ENCODE data around the gene CYP2E1.
"Not testable (repeated sequence)": the region's sequence is repeated elsewhere in the genome, so short reads cannot be mapped to it uniquely, and the experiment has no call there.

The CYP2E1 gene

DNA sequence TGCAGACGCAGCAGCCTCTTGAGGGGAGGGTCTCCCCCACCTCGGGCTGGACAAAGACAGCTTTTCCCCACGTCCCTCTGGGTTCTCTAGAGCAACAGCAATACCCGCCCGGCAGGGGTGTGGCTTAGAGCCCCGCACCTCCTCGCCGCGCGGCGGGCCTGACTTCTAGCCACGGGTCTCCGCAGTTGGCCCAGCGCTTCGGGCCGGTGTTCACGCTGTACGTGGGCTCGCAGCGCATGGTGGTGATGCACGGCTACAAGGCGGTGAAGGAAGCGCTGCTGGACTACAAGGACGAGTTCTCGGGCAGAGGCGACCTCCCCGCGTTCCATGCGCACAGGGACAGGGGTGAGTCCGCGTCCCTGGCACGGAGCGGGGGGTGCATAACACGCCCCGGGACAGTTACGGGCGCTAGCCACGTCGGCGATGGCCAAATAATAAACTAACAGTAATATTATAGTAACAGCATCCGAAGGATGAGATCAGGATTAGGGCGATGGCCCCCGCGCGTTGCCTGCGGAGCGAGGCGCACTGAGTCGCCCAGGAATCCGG is 1.2 kb downstream of the CYP2E1 start:
- no peak for DNase-seq (ENCODE audit: low read depth, low spot score)

DNA sequence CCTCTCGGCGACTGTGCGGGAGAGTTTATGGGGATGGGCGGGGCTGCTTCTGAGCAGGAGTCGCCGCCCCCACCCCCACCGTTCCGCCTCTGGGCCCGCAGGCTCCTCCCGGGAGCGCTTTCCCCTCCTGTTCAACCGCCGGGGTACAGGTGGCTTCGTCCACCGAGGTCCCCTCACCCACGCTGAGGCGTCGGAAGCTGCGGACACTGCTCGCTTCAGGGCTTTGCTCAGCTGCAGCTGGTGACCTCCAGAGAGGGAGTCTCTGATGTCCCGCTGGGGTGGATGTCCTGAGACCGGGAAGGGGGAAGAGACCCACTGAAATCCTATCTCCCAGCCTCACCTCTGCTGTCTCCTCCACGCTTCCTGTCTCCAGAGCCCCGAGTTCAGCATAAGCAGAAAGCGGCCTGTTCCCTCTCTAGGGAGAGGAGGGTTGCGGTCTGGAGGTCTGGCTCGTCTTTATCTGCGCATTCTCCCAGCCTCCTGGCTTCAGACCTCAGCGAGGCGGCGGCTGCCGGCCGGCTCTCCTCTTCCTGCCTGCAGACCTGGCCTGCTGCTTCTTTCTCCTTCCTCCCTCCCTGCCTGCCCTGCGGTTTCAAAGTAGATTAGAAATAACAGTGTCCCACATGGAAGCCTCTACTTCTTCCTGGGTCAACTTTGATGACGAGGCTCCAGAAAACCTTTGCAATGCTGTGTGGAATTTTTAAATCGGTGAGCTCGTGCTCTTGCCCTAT is 1.8 kb downstream of the CYP2E1 start:
- DNase-seq (ENCODE audit: low read depth, low spot score): no peak

DNA sequence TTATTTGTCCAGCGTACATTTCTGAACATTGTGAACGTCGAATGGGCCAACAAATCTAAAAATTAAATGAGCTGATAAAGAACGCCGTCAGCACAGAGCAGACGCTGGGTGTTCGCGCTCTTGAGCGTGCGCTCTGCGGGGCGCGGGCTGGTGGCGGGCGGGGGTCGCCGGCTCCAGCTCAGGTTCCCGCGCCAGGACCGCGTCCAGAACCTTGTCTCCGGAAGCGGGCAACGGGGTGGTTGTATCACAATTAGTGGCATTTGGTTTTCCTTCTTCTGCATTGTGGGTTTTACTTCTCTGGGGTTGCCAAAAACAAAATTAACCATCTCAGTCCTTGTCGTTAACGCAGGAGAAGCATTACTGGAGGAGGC is 2.4 kb downstream of the CYP2E1 start:
- DNase-seq (ENCODE audit: low read depth, low spot score): no peak

DNA sequence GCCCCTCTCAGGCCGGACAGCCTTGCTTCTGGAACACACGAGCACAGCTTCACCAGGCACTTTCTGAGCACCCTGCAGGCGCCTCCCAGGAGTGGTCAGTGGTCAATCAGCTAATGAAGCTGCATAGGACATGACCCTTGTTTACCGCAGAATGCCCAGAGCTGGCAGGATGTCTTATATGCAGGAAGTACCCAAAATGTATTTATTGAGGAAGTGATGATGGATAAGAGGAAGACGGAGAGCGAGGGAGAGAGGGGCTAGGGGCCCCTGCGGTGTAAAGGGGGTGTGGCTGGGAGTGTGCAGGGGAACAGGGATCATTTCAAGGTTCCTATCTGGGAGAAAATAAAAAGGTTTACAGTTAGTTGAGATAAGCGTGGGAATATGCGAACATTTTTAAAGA is 3.3 kb downstream of the CYP2E1 start:
- DNase-seq (ENCODE audit: low read depth, low spot score): no peak

DNA sequence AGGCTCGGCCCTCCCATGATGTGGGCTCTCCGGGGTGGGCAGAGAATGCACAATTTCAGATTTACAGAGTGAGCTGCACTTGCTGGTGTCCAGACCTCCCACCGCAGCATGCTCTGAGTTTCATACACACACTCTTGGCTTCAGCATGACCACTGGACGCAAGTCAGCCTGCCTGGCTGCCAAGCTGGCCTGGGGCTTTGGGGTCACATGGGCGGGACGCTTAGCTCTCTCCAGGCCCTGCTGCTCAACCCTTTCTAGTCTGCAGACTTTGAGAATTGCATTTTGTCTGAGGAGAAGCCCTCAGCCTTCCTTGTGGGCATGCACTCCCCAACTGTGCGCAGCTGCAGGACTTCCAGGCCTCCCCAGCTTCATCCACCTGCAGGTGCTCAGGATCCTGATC is 5.7 kb downstream of the CYP2E1 start:
- DNase-seq (ENCODE audit: low read depth, low spot score): no peak

DNA sequence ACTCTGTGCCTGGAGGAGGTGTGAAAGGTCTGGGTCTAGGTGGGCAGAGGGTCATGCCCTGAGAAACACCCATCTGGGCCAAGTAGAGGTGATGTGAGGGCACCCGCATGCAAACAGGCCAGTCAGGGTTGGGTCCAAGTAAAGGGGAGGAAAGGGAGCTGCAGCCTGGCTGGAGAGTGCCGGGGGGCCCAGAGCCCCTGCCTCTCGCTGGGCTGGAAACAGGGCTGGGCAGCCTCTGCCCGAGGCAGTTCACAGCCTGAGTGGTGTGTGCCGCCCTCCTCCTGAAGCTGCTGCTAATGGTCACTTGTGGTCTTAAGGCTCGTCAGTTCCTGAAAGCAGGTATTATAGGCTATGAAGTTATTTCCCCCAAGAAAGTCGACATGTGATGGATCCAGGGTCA is 7.3 kb downstream of the CYP2E1 start:
- DNase-seq (ENCODE audit: low read depth, low spot score): no peak

DNA sequence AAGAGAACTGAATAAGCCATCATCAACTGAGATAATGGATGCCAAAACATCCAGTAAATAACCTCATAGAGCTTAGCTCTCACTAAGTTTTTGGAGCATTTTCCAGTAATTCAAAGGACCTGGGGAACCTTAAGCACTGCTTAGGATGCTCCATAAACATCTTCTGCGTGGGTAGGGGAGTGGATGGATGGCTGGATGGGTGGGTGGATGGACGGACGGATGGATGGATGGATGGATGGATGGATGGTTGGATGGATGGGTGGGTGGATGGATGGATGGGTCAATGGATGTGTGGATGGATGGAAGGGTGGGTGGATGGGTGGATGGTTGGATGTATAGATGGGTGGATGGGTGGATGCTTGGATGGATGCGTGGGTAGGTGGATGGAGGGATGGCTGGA is 9.0 kb downstream of the CYP2E1 start:
- no peak for DNase-seq (ENCODE audit: low read depth, low spot score)

DNA sequence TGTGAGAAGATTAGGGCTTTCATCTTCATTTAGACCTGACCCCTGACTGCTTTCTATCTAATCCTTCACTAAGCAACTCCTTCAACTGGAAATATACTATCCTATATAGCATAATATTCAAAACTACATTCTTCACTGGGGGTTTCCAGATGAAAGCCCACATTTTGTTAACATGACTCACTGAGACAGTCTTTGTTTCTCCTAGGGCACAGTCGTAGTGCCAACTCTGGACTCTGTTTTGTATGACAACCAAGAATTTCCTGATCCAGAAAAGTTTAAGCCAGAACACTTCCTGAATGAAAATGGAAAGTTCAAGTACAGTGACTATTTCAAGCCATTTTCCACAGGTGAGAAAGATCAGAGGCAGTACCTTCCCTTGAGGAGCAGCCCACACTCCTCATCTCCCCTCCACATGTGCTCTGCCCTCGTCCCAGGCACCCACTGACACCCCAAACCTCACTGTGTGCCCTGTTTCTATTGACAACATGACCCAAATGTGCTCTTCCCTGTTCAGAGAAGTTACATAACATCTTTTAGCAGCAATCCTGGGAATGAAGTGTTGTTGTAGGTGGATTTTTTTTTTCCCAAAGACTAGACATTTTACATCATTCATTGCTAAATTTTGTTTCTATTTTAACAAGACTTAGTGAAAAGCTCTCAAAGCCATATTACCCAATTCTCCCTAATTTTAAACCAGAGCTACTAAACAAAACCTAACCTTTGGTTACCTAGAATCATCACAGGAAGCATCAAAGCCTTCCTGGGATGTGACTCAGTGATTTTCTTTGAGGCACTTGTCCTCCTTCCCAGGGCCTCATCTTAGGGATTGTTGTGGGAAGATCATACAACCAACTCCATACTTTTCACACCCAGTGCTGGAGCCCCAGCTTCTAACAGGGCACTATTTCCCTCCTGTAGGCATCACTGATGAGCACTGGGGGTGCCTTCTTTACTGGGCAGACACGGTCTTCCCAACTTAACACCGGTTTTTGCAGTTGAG is 10.7 kb downstream of the CYP2E1 start:
- DNase-seq (ENCODE audit: low read depth, low spot score): no peak

DNA sequence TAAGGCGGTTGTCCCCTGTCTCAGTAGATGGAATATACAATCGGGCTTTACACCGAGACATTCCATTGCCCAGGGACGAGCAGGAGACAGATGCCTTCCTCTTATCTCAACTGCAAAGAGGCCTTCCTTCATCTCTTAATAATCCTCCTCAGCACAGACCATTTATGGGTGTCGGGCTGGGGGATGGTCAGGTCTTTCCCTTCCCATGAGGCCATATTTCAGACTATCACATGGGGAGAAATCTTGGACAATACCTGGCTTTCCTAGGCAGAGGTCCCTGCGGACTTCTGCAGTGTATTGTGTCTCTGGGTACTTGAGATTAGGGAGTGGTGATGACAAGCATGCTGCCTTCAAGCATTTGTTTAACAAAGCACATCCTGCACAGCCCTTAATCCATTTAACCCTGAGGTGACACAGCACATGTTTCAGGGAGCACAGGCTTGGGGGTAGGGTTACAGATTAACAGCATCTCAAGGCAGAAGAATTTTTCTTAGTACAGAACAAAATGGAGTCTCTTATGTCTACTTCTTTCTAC is 14.3 kb downstream of the CYP2E1 start:
- not testable (repeated sequence) for DNase-seq (ENCODE audit: low read depth, low spot score)

DNA sequence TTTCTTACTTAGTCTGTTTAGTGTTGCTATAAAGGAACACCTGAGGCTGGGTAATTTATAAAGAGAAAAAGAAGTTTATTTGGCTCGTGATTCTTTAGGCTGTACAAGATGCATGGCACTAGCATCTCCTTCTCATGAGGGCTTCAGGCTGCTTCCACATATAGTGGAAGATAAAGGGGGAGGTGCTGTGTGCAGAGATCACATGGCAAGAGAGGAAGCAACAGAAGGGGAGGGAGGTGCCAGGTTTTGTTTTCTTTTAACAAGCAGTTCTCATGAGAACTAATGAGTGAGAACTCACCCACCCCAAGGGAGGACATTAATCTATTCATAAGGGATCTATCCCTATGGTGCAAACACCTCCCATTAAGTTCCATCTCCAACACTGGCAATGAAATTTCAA is 17.3 kb downstream of the CYP2E1 start:
- no peak for DNase-seq (ENCODE audit: low read depth, low spot score)

DNA sequence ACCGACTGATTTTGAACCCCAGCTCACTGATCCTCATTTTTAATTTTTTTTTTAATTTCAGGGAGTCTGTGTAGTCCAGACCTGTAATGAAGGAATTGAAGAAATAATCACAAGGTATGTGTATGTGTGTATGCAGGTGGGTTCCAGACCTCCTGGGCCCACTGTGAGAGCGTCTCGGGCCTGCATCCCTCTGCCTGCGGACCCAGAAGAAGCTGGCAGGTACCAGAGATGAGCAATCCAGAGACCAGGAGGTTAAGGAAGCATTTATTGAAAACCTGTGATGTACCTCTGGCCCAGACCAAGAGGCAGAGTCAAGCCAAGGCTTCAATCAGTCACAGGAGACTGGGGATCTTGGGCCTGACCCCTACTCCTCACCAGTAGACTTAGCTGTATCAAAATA is 27.4 kb downstream of the CYP2E1 start:
- DNase-seq (ENCODE audit: low read depth, low spot score): no peak

DNA sequence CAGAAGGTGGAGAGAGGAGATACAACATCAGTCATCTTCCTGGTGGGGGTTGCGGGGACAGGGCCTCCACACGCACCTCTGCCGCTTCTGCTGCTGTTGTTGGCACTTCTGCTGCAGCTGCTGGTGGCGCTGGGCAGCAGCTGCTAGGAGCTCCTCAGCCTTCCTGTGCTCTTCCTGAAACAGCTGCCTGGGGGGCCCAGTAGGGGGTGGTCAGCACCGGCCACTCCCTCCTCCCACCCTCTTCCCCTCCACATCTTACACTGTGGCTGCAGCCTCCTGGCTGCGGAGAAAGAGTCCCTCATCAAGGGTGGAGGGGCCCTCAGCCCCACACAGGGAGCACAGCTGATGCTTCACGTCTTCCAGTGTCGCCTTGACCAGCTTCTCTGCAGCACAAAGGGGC is 28.4 kb downstream of the CYP2E1 start:
- DNase-seq (ENCODE audit: low read depth, low spot score): no peak

DNA sequence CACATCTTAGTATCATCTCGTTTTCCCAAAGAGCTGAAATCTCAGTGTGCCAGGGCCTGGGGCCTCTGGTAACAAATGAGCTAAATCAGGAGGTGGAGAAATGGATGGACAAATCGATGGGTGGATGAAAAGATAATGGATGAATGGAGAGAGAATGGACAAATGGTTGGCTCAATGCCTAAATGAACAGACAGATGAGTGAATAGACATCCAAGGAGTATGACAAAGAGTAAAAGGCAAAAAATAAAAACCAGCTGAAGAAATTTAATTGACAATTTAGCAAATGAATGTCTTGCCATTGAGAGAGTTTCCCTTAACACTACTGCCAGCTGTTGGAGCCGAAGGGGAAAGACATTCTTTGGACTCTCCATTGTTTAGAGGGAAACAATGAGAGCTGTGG is 30.2 kb downstream of the CYP2E1 start:
- DNase-seq (ENCODE audit: low read depth, low spot score): no peak

DNA sequence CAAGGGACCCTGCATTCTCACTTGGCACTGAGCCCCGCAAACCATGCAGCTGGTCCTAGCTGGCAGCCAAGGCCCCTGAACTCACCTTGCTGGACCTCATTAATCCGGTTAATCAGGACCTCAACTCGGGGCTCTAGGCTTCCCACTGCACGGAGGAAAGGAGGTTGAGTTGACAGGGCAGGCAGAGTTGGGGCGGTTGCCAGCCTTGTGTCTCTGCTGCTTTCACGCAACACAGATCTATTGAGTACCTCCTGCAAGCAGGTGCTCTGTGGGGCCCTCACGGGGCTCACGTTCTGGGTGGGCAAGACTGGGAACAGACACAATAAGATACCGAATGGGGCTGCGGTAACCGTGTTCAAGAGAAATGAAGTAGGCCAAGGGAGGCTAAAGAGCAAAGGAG is 32.1 kb downstream of the CYP2E1 start:
- DNase-seq (ENCODE audit: low read depth, low spot score): no peak

DNA sequence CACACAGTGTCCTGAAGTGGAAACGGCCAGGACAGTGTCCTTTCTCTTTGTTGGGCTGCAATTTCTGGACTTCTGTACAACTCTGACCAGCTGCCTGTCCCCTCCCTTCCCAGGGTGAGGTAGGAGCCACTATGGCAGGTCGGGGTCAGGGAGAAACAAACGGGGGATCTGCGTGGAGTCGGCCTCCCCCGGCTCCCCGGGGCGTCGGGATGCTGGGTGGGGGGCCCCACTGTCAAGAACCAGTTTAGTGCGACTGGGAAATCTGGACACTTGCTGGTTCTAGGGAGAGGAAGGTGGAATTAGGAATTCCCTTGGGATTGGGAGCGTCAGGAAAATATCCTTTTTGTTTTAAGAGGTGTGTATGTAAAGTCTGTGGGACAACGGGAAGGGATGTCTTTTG is 37.7 kb downstream of the CYP2E1 start:
- DNase-seq (ENCODE audit: low read depth, low spot score): no peak

DNA sequence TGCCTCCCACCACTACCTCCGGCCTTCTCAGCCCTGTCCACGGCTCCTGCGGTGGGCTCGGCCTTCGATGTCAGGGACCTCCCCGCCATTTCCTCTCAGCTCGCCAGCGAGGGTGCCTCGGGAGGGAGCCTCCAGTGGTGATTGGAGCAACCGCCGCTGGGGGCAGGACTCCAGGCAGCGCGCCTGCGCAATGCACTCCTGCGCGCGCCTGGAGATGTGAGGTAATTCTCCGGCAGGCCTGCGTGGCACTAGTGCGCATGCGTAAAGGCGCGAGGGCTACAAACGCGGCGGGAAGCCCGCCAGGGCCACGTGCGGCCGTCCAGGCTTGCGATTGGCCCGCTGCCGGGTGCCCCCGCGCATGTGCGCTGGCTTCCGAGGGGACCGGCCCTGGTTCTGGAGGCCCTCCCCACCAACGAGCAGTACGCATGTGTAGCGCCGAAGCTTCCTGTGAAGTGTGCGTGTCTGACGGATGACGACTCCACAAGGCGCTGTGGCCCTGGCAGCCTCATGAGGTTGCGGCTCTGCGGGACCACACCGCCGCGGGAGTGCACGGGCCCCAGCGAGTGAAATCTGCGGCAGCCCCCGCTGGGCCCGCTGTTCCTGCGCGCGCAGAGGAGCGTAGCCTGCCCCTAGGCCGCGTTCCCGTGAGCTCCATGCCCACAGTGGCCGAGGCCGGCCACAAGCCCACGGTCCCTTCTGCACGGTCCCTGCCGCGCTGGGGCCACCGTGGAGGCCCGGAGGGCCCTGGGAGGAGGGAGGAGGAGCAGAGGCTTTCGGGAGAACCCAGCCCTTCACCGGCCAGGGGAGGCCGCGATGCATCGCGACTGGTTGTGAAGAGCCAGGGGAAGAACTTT is 38.5 kb downstream of the CYP2E1 start, which contains the start of gene SYCE1:
SYCE1 (minus strand) TSS at position 143 of the 854 bp plus-strand sequence; CDS start at position 89, 54 bp downstream.
- DNase-seq (ENCODE audit: low read depth, low spot score): no peak

DNA sequence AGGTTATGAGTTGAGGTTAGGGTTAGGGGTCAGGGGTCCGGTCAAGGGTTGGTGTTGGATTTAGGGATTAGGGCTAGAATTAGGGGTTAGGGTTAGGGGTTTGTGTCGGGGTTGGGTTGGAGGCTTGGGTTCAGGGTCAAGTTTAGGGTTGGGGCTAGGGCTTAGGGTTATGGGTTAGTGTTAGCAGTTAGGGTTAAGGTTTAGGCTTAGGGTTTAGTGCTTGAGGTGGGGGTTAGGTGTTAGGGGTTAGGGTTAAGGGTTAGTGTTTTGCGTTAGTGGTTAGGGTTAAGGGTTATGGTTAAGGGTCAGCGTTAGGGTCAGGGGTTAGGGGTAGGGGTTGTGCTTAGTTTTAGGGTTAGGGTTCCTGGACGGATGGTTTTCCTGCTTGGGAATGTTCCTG is 40.0 kb downstream of the CYP2E1 start:
- DNase-seq (ENCODE audit: low read depth, low spot score): no peak

DNA sequence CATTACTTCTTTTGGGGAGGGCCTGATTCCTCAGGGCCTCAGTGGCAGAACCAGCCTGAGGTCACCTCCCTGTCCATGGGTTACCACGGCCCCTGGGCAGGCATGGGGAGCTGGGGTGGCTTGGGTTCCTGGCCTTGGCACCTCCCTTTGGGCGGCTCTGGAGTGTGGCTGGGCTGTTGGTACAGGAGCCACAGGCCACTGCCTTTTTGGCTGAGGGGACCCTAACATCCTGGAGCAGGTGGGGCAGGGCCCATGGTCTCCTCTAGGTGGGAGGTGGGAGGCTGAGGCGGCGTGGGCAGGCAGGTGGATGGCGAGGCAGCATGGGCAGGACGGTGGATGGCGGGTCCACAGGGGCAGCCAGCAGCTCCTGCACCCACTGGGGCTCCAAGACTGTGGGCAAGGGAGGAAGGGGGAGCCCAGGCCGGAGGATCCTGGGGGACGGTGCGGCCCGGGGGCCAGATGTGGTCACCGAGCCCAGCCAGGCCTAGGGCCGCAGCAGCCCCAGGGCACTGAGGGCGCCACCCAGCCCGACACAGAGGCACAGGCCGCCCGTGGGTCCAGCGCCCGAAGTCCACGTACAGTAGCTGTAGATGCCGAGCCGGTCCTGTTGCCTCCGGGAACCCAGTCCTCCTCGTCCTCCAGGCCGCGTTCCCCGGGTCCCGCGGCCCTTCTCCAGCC is 40.6 kb downstream of the CYP2E1 start:
- DNase-seq (ENCODE audit: low read depth, low spot score): no peak

DNA sequence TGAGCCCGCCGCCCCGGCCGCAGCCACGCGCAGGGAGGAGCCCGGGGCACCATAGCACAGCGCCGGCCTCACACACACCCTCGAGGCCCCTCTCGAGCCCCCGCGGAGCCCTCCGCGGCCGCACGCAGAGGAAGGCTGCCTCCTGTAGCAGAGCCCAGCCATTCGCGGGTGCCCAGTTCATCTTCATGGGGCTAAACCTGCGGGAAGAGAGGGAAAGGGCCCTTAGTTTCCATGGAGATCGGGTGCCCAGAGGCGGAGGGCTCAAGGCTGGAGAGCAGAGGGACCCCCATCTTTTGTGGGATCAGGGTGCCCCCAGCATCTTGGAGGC is 41.1 kb downstream of the CYP2E1 start:
- DNase-seq (ENCODE audit: low read depth, low spot score): no peak

DNA sequence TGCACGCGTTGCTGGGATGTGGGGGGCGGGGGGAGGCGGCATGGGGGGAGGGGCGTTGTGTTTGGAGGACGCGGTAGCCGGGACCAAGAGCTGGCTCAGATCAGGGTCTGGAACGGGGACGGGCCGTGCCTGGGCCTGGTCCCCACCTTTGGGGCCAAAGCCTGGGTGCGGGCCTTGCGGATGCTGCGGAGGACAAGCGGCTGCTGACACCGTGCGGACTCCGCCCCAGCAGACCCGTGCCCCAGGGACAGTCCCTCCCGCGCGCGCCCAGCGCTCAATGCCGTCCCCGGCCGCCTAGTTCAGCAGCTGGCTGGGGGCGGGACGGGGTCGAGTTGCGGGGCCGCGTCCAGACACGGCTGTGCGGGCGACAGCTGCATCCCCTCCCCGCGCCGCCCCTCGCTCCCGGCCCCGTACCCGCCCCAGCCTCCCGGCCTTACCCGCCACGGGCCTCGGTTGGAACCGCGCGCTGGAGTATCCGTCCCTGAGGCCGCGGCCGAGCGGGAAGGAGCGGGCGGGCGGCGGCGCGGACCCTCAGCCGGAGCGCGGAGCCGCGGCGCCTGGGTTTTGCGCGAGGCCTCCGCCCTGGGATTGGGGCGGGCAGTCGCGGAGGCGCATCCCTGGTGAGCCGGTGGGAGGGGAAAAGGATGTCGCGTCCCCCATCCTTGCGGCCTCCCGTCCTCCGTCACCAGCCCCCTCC is 41.8 kb downstream of the CYP2E1 start:
- not testable (repeated sequence) for DNase-seq (ENCODE audit: low read depth, low spot score)
